GM18951 (cell line): ENCODE results near the gene PACSIN2.
"Not testable (repeated sequence)": the region's sequence is repeated elsewhere in the genome, so short reads cannot be mapped to it uniquely, and the experiment has no call there.

Experiments
- POLR2A ChIP-seq: IDR thresholded peaks from 4 replicates; pipeline ENCODE4 v1.6.1; 2011; ENCODE audit warnings: mild to moderate bottlenecking; ENCODE audit not compliant: insufficient read length, insufficient read depth; ENCODE audit errors: extremely low read depth
- in situ Hi-C: fragments of 300-500 bp; cut with MboI; formaldehyde crosslinking; loops from one replicate; pipeline ENCODE4 v1.12.0; 2022; ENCODE audit warnings: low sequenced_read_pairs, mixed read lengths, inconsistent platforms; ENCODE audit not compliant: unreplicated experiment

The PACSIN2 gene

DNA sequence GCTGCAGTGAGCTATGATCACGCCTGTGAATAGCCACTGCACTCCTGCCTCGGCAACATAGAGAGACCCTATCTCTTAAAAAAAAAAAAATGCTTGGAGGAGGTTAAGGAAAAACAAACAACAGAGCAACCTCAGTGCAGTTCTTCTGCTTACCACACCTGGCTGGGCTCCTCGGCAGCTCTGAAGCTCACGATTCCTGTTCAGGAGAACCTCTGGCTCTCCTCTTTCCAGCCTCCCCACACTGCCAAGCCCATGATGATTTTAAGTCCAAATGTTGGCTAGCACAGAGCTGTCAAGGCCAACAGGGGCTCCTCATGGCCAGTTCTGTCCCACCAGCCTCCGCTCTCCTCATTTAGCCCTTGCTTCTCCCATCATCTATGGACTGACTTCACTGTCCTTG, 88.2 kb downstream of the PACSIN2 start:
- in situ Hi-C loops = no loop called here
- no peak for TF ChIP-seq POLR2A

DNA sequence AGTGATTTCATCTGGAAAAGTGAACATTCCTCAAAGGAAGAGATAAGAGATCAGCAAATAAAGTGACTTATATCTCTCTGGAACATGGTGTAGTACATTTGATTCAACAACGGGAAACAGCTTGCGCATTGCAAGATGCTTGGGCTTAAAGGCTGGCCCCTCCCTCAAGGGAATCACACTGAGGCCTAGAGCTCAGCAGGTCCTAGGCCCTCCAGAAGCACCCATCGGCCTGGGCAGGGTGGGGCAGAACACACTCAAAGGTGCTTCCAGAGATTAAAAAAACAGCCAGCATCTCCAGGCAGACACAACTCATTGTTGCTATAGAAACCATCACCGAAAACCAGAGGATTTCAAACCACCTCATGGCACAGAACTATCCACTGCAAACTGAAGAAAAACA, 88.8 kb downstream of the PACSIN2 start:
- in situ Hi-C loops = no loop called here
- TF ChIP-seq POLR2A = no peak

DNA sequence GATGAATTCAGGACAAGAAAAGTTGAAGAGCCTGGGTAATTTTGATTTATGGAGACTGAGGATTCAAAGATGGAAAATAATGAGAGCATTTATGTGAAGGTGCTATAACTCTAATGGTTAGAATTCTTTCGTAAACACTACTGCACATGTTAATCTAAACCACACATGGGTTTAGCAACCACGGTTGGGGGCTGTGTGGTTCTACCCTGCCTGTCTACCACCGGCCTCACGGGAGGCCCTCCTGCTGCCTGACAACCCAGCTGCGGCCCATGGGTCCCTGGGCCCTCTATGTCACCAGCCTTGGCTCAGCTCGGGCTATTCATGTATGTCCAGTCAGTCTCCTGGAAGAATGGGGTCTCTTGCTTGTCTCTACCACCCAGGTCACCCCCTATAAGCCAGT, 89.4 kb downstream of the PACSIN2 start:
- in situ Hi-C loops = no loop called here
- no peak for TF ChIP-seq POLR2A

DNA sequence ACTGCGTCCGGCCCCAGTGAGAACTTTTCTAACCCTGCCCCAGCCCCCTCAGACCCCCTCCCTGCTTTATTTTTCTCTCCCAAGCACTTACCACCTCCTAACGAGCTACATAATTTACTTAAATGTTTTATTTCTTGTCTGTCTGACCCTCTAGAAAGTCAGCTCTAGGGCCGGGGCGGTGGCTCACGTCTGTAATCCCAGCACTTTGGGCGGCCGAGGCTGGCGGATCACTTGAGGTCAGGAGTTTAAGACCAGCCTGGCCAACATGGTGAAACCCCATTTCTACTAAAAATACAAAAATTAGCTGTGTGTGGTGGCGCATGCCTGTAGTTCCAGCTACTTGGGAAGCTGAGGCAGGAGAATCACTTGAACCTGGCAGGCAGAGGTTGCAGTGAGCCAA, 89.9 kb downstream of the PACSIN2 start:
- in situ Hi-C loops = not testable (repeated sequence)

DNA sequence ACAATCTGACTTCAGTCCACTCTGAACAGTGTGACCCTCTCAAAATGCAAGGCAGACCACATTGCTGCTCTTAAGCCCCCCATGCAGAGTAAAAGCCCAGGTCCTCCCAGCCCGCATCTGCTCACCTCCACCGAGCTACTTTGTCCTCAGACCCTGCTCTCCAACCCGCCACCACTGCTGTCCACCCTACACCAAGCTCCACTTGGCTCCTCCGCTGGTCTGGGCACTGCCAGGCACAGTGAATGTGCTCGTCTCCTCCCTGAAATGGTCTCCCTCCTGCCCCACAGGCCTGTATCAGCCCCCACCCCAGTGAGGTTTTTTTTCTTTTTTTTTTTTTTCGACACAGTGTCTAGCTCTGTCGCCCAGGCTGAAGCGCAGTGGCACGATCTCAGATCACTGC, 90.5 kb downstream of the PACSIN2 start:
- in situ Hi-C loops = no loop called here
- TF ChIP-seq POLR2A = no peak

DNA sequence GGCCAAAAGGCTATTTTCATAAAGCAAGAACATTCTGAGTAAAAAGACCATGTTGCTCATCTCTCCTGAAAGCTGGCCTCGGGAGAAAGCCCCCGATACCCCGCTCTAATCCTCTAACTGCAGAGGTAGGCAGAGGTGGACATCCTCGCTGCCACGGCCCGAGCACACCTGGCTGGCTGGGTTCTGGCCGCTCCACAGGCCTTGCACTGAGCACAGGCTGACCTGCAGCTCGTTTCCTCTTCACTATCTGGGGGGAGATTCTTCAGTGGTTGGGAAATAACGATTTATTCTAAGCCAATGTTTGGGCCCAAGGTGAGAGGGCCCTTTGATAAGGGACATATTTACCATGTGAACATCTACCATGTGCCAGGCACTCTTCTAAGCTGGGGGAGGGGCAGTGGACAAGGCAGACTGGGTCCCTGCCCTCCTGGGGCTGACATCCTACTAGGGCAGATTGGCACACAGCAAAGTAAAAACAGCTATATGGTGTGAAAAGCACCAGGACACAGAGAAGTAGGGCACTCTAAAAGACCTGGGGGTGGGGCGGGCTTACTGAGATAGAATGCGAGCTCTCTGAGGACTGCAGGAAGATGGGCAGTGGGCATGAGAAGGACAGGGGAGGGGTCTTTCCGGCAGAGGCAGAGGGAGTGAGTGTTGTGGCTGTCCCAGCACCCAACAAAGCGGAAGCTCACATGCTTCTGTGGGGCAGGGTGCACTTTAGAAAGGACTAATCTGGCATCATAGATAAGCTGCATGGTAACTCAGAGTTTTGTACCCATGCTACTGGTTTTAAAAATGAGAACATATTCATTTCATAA, 92.4 kb downstream of the PACSIN2 start:
- in situ Hi-C loops = no loop called here

DNA sequence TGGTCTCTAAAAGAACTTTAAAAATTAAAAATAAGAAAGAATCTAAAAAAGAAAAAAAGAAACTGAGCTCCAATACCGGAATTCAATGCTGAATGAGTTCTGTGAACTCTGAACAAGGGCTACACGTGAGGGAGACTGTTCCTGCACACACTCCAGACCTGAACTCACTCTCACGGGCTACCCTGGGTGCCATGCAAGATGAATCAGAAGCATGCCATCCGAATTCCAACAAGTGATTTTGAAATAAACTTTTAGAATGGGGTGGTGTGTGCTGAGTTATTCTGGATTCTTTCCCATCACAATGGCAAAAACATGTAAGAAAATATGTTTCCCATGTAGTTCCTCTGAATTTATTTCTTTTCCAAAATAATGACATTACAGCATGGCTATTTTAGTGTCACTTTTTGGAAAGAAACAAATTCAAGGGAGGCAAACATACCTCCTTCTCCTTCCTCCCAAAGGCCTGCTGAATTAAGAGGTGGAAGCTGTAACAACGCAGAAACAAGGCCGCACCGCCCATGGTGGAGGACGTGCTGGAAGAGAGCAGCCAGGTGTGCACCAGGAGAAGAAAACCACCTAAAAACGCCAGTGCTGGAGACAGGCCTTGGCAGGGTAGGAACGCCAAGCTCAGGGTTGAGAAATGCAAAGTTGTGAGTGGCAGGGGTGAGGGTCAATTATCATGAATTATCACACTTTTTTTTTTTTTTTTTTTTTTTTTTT, 94.7 kb downstream of the PACSIN2 start:
- in situ Hi-C loops = no loop called here
- no peak for TF ChIP-seq POLR2A

More for the DNA sequence above, 92.4 kb downstream of the PACSIN2 start:
- TF ChIP-seq POLR2A = no peak

DNA sequence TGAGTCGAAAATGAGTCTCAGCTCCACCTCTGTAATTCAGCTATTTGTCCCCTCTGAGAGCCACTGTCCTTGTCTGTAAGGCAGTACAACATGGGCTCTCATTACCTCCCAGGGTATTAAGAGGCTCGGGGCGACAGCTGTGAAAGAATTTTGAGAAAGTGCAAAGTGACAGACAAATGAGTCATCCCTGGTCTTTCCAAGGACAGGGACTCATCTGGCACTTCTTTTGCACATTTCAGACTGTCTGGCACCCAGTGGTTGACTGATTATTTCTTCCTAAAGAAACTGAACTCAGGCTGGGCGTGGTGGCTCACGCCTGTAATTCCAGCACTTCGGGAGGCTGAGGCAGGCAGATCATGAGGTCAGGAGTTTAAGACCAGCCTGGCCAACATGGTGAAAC, 95.8 kb downstream of the PACSIN2 start:
- TF ChIP-seq POLR2A = no peak
- in situ Hi-C loops = no loop called here

DNA sequence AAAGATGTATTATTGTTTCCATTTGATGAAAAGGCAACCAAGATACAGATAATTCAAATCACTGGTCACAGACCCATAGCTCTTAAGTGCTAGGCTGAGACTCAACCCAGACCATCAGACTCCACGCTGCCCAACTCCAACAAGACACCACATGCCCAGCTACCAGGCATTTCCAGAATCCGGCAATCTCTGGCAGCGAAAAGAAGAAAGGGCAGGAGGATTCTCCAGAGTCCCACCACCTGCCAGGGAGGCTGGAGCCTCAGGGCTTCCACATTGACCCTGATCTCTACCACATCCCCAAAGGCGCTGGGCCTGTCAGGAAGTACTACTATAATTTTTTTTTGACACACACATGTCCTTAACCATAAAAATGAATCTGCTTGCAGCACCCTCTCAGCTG, 96.4 kb downstream of the PACSIN2 start:
- no peak for TF ChIP-seq POLR2A
- in situ Hi-C loops = no loop called here

DNA sequence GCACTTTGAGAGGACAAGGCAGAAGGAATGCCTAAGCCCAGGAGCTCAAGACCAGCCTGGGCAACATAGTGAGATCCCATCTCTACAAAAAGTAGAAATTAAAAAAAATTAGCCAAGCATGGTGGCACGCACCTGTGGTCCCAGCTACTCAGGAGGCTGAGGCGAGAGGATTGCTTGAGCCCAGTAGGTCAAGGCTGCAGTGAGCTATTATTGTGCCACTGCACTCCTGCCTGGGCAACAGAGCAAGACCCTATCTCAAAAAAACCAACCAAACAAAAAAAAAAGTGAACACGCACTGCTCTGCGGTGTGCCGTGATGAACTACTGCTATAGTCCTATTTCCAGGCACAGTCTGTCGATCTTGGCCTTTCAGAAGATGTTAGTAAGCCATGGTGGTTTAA, 97.6 kb downstream of the PACSIN2 start:
- in situ Hi-C loops = not testable (repeated sequence)

DNA sequence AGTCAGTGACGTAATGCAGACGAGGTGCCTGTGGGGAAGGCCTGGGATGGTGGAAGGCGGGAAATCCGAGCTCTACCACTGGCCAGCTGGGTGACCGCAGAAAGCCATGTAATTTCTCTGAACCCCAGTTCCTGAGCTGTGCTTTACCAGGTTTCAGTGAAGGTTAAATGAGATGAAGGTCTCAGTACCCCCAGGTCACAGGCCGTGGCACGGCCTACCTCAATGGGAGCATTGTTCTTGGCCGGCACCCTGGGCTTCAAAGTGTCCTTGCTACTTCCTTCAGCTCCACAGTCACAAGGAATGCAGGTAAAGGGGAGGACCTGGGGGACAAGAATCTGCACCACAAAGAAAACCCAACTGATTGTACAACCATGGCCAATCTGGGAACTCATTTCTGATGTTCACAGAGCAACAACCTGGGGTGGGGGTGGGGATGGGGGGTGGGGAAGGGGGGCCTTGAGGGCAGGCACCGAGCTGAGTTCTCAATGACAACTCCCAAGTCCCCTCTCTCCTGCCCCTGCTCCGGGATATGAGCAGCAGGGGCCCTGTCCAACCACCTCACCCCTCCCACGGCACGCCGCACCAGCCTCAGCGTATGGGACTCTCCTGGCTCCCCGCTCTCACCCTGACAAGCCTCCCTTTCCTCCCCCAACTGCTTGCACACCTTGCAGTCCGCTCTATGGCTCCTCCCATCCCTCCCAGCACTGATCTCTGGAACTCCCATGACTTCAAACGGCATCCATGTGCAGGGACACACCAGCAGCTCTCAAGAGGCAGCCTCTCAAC, 98.8 kb downstream of the PACSIN2 start:
- no peak for TF ChIP-seq POLR2A
- in situ Hi-C loops = no loop called here

DNA sequence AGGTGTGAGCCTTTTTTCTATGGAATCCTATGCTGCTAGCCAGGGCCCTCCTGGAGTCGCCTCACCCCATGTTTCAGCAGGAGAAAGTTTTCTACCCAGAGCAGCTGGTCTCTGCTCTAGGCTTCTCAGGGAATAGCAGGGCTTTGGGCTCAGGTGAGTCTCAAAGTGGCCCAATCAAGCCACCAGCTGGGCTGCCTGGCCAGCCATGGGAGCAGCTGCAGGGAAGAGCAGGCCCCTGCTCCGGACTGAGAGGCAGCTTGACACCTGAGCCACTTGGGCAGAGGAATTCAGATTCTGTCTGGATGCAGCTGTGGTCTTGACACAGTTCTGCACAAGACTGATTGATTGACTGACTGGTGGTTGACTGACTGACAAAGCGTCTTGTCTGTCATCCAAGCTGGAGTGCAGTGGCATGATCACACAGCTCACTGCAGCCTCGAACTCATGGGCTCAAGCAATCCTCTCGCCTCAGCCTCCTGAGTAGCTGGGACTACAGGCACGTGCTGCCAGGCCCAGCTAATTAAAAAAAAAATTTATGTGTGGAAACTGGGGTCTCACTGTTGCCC, 100.4 kb downstream of the PACSIN2 start:
- no peak for TF ChIP-seq POLR2A
- in situ Hi-C loops = no loop called here

DNA sequence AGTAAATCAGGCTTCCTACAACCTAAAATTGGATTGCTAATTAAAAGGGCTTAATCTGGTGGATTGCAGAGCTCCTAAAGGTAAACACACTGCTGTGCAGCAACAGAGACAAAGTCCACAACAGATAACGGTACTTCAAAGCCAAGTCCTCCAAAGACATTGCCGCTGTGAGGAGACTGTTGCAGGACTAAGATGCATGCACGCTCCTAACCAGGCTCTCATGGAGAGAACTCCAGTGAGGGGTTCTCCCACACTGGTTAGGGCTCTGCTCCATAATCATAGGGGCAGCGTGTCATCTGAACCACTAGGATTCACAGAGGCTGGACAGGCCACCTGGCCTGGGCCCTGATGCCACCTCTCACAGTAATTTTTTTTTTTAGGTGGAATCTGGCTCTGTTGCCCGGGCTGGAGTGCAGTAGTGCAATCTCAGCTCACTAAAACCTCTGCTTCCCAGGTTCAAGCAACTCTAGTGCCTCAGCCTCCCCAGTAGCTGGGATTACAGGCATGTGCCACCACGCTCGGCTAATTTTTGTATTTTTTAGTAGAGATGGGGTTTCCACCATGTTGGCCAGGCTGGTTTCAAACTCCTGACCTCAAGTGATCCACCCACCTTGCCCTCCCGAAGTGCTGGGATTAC, 101.0 kb downstream of the PACSIN2 start:
- TF ChIP-seq POLR2A = no peak
- in situ Hi-C loops = no loop called here
